ENCODE results near the gene GPRC5C. TPM values are rescaled to one million over a fixed set of nuclear protein-coding genes. Genes with fewer than 3 reads are reported as not detected.

The GPRC5C gene
- total and polyA plus RNA-seq, 2 donors (not counting 1 experiment from before 2014, with no cell fraction given) = 0.66 to 1.1 TPM

- CTCF ChIA-PET = no interaction called here
- POLR2A ChIA-PET = no interaction called here
These were observed 17.4 kb upstream of the GPRC5C start for GRCh38 chr17:74414510-74414909.

More at GRCh38 chr17:74414510-74414909, 17.4 kb upstream of the GPRC5C start:
- intact Hi-C loops (cut with micrococcal nuclease) = no loop called here
- H2AFZ ChIP-seq (ENCODE audit: insufficient read depth, low read depth, low read length, poor library complexity, severe bottlenecking) = no peak overlapping the region
- no peak overlapping the region for H3K27ac ChIP-seq (ENCODE audit: low read length in 2 of 2)
- Mint-ChIP-seq H3K4me1 (peaks cover 3% of the 10 kb centered on the region), H3K27ac (no peak overlapping the region), H3K27me3 (peaks cover 20% of the 10 kb centered on the region), H3K4me3 (no peak overlapping the region), H3K9me3 (ENCODE audit: insufficient read depth) (no peaks in the 10 kb centered on the region)
- no peaks in the 10 kb centered on the region for H3K27me3 ChIP-seq (replicated peaks in 1 of 4; ENCODE audit: control extremely low read depth in 1 of 4, control insufficient read depth in 3 of 4, insufficient read depth in 4 of 4, low read length in 3 of 4)
- H3K36me3 ChIP-seq (replicated peaks in 1 of 2; ENCODE audit: control extremely low read depth in 1 of 2, control insufficient read depth in 1 of 2, extremely low read depth in 1 of 2, insufficient read depth in 2 of 2, low read length in 1 of 2) = no peaks in the 10 kb centered on the region
- ATAC-seq (ENCODE audit: low read depth) (no peak), DNase-seq (no peak)
- H4K20me1 ChIP-seq (ENCODE audit: control insufficient read depth, insufficient read depth, low read length, poor library complexity, severe bottlenecking) = no peaks in the 10 kb centered on the region
- H3K4me2 ChIP-seq (replicated peaks; ENCODE audit: low read depth, low read length, poor library complexity, severe bottlenecking) = no peak overlapping the region
- H3K9me3 ChIP-seq (ENCODE audit: control extremely low read depth in 1 of 3, control insufficient read depth in 2 of 3, insufficient read depth in 1 of 3, low read length in 2 of 3) = peaks cover 0 to 4% (median 0%) of the 10 kb centered on the region in 3 donors
- 100% methylated on average over 1 of the region's 3 CpGs for WGBS (ENCODE audit: insufficient coverage)
- H3K4me3 ChIP-seq (ENCODE audit: control extremely low read depth in 1 of 5, extremely low read depth in 1 of 5, insufficient read depth in 1 of 5, low read depth in 2 of 5, low read length in 4 of 5) = no peak overlapping the region
- H3K9ac ChIP-seq (ENCODE audit: low read length) = no peak overlapping the region
- H3K79me2 ChIP-seq (ENCODE audit: control insufficient read depth, insufficient read depth, low read length) = no peaks in the 10 kb centered on the region
- TF ChIP-seq EZH2 (IDR thresholded peaks at IDR 0.05; ENCODE audit: borderline replicate concordance, insufficient read depth, low read depth, low read length, poor library complexity, severe bottlenecking) = no peak
- TF ChIP-seq CTCF (IDR thresholded peaks at IDR 0.05) = no peak
- H3K4me1 ChIP-seq (ENCODE audit: control insufficient read depth in 2 of 2, insufficient read depth in 2 of 2, low read length in 2 of 2) = no peaks in the 10 kb centered on the region

All from B cell (primary cell).